ENCODE data around the gene KRCC1.

The KRCC1 gene

GRCh38 chr2:88054782-88055370 lies 707 bp downstream of the KRCC1 start:
- TF ChIP-seq EZH2phosphoT487 (IDR thresholded peaks at IDR 0.05; ENCODE audit: borderline replicate concordance) (no peak), CTCF (conservative IDR thresholded peaks at IDR 0.05; ENCODE audit: low read length) (no peak)
- H2AFZ ChIP-seq (ENCODE audit: low read length): peak overlapping the region; percentile 78

GRCh38 chr2:88053934-88054781 lies 1.4 kb downstream of the KRCC1 start:
- Histone ChIP-seq H3K36me3 (ENCODE audit: insufficient read depth, low read length) (no peaks in the 10 kb centered on the region), H3K9ac (ENCODE audit: low read depth, low read length, poor library complexity, severe bottlenecking) (peak overlapping the region; percentile 98), H3K4me2 (ENCODE audit: low read depth, low read length, poor library complexity, severe bottlenecking) (peak overlapping the region; percentile 95), H3K9me3 (ENCODE audit: insufficient read depth, low read depth, low read length) (no peaks in the 10 kb centered on the region), H3K27me3 (ENCODE audit: insufficient read depth, low read length, poor library complexity, severe bottlenecking) (peaks cover 6% of the 10 kb centered on the region), H3F3A (ENCODE audit: low read depth) (no peaks in the 10 kb centered on the region), H4K20me1 (ENCODE audit: insufficient read depth, low read length, poor library complexity, severe bottlenecking) (peaks cover 27% of the 10 kb centered on the region), H2AFZ (ENCODE audit: low read length) (no peak overlapping the region), H3K79me2 (ENCODE audit: insufficient read depth, low read length) (peaks cover 32% of the 10 kb centered on the region), H3K9me2 (replicated peaks; ENCODE audit: low read depth, low read length) (no peaks in the 10 kb centered on the region), H3K4me3 (ENCODE audit: low read length, poor library complexity, severe bottlenecking) (peak overlapping the region; percentile 94), H3K4me1 (ENCODE audit: insufficient read depth, low read length, poor library complexity, severe bottlenecking) (peaks cover 31% of the 10 kb centered on the region)
- TF ChIP-seq CTCF (conservative IDR thresholded peaks at IDR 0.05; ENCODE audit: low read length) (no peak), EZH2phosphoT487 (IDR thresholded peaks at IDR 0.05; ENCODE audit: borderline replicate concordance) (no peak)

More at GRCh38 chr2:88054782-88055370, 707 bp downstream of the KRCC1 start:
- Histone ChIP-seq H3K9me2 (replicated peaks; ENCODE audit: low read depth, low read length) (no peaks in the 10 kb centered on the region), H3K79me2 (ENCODE audit: insufficient read depth, low read length) (peaks cover 32% of the 10 kb centered on the region), H3K36me3 (ENCODE audit: insufficient read depth, low read length) (no peaks in the 10 kb centered on the region), H3K4me1 (ENCODE audit: insufficient read depth, low read length, poor library complexity, severe bottlenecking) (peaks cover 31% of the 10 kb centered on the region), H3K4me3 (ENCODE audit: low read length, poor library complexity, severe bottlenecking) (peak overlapping the region; percentile 94), H3K27me3 (ENCODE audit: insufficient read depth, low read length, poor library complexity, severe bottlenecking) (peaks cover 6% of the 10 kb centered on the region), H3F3A (ENCODE audit: low read depth) (no peaks in the 10 kb centered on the region), H3K4me2 (ENCODE audit: low read depth, low read length, poor library complexity, severe bottlenecking) (peak overlapping the region; percentile 95), H3K9ac (ENCODE audit: low read depth, low read length, poor library complexity, severe bottlenecking) (peak overlapping the region; percentile 98), H3K9me3 (ENCODE audit: insufficient read depth, low read depth, low read length) (no peaks in the 10 kb centered on the region), H4K20me1 (ENCODE audit: insufficient read depth, low read length, poor library complexity, severe bottlenecking) (peaks cover 27% of the 10 kb centered on the region)

GRCh38 chr2:88053296-88053695 lies 2.3 kb downstream of the KRCC1 start:
- peaks cover 32% of the 10 kb centered on the region for H3K79me2 ChIP-seq (ENCODE audit: insufficient read depth, low read length)
- no peaks in the 10 kb centered on the region for H3K9me3 ChIP-seq (ENCODE audit: insufficient read depth, low read depth, low read length)
- H4K20me1 ChIP-seq (ENCODE audit: insufficient read depth, low read length, poor library complexity, severe bottlenecking): peaks cover 27% of the 10 kb centered on the region
- H3K4me2 ChIP-seq (ENCODE audit: low read depth, low read length, poor library complexity, severe bottlenecking): peak overlapping the region; percentile 95
- H3K9ac ChIP-seq (ENCODE audit: low read depth, low read length, poor library complexity, severe bottlenecking): peak overlapping the region; percentile 98
- H2AFZ ChIP-seq (ENCODE audit: low read length): no peak overlapping the region
- H3K4me1 ChIP-seq (ENCODE audit: insufficient read depth, low read length, poor library complexity, severe bottlenecking): peaks cover 31% of the 10 kb centered on the region
- peaks cover 6% of the 10 kb centered on the region for H3K27me3 ChIP-seq (ENCODE audit: insufficient read depth, low read length, poor library complexity, severe bottlenecking)
- H3K4me3 ChIP-seq (ENCODE audit: low read length, poor library complexity, severe bottlenecking): peak overlapping the region; percentile 94
- TF ChIP-seq EZH2phosphoT487 (IDR thresholded peaks at IDR 0.05; ENCODE audit: borderline replicate concordance) (no peak), CTCF (conservative IDR thresholded peaks at IDR 0.05; ENCODE audit: low read length) (no peak)
- no peaks in the 10 kb centered on the region for H3K36me3 ChIP-seq (ENCODE audit: insufficient read depth, low read length)
- no peaks in the 10 kb centered on the region for H3K9me2 ChIP-seq (replicated peaks; ENCODE audit: low read depth, low read length)
- H3F3A ChIP-seq (ENCODE audit: low read depth): no peaks in the 10 kb centered on the region
